ENCODE measurements around the gene ATP6V1B1.

The ATP6V1B1 gene

DNA sequence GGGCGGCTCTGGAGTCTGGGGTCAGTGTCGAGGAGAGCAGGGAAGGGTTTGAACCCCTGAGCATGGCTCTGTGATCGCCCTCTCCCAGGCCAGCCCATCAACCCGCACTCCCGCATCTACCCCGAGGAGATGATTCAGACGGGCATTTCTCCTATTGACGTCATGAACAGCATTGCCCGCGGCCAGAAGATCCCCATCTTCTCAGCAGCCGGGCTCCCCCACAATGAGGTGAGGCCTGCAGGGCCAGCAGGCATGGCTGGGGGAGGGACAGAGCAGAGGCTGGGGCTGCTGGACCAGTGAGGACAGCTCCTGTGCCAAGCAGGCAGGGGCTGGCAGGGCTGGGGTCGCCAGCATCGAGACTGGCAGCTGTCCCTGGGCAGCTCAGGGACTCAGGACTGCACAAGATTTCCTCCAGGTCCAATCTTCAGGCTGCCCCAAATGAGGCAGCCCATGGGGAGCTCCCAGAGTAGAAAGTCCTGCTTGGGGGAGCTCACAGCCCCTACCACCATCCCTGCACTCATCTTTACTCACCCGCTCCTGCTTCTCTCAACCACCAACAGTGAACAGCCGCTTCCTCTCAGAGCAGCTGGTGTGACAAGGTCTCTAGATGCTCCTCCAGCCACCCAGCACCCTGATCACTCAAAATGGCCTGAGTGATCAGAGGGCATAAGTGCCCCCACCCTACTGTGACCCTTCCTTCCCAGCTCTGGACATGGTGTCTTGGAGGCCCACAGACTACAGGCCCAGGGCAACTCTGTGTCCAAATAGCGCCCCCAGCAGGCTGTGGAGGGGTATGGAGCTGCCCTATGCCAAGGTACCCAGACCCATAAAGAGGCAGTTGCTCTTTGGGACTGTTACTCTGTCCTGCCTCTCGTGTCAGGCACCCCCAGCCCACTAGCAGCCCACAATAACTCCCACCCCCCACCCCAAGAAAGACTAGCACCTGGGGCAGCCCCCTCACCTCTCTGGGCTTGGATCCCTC is 24.4 kb downstream of the ATP6V1B1 start:
- TF ChIP-seq, protein P1, sequence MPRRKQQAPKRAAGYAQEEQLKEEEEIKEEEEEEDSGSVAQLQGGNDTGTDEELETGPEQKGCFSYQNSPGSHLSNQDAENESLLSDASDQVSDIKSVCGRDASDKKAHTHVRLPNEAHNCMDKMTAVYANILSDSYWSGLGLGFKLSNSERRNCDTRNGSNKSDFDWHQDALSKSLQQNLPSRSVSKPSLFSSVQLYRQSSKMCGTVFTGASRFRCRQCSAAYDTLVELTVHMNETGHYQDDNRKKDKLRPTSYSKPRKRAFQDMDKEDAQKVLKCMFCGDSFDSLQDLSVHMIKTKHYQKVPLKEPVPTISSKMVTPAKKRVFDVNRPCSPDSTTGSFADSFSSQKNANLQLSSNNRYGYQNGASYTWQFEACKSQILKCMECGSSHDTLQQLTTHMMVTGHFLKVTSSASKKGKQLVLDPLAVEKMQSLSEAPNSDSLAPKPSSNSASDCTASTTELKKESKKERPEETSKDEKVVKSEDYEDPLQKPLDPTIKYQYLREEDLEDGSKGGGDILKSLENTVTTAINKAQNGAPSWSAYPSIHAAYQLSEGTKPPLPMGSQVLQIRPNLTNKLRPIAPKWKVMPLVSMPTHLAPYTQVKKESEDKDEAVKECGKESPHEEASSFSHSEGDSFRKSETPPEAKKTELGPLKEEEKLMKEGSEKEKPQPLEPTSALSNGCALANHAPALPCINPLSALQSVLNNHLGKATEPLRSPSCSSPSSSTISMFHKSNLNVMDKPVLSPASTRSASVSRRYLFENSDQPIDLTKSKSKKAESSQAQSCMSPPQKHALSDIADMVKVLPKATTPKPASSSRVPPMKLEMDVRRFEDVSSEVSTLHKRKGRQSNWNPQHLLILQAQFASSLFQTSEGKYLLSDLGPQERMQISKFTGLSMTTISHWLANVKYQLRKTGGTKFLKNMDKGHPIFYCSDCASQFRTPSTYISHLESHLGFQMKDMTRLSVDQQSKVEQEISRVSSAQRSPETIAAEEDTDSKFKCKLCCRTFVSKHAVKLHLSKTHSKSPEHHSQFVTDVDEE (CRISPR knock-in tag; IDR thresholded peaks at IDR 0.05): no peak
- no peak for TF ChIP-seq PPARA (CRISPR knock-in tag; IDR thresholded peaks at IDR 0.05; ENCODE audit: borderline replicate concordance)
- TF ChIP-seq ZFP3 (CRISPR knock-in tag; IDR thresholded peaks at IDR 0.05): no peak
- TF ChIP-seq, protein P2, sequence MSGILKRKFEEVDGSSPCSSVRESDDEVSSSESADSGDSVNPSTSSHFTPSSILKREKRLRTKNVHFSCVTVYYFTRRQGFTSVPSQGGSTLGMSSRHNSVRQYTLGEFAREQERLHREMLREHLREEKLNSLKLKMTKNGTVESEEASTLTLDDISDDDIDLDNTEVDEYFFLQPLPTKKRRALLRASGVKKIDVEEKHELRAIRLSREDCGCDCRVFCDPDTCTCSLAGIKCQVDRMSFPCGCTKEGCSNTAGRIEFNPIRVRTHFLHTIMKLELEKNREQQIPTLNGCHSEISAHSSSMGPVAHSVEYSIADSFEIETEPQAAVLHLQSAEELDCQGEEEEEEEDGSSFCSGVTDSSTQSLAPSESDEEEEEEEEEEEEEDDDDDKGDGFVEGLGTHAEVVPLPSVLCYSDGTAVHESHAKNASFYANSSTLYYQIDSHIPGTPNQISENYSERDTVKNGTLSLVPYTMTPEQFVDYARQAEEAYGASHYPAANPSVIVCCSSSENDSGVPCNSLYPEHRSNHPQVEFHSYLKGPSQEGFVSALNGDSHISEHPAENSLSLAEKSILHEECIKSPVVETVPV (CRISPR knock-in tag; IDR thresholded peaks at IDR 0.05): no peak
- no peak for TF ChIP-seq ZNF70 (CRISPR knock-in tag; IDR thresholded peaks at IDR 0.05)
- no peak for TF ChIP-seq RARB (CRISPR knock-in tag; IDR thresholded peaks at IDR 0.05)
- no peak for TF ChIP-seq ZNF565 (CRISPR knock-in tag; conservative IDR thresholded peaks at IDR 0.05; ENCODE audit: low read depth)
- TF ChIP-seq ARNTL (CRISPR knock-in tag; IDR thresholded peaks at IDR 0.05; ENCODE audit: borderline replicate concordance, low read depth): no peak
- TF ChIP-seq, protein P3, sequence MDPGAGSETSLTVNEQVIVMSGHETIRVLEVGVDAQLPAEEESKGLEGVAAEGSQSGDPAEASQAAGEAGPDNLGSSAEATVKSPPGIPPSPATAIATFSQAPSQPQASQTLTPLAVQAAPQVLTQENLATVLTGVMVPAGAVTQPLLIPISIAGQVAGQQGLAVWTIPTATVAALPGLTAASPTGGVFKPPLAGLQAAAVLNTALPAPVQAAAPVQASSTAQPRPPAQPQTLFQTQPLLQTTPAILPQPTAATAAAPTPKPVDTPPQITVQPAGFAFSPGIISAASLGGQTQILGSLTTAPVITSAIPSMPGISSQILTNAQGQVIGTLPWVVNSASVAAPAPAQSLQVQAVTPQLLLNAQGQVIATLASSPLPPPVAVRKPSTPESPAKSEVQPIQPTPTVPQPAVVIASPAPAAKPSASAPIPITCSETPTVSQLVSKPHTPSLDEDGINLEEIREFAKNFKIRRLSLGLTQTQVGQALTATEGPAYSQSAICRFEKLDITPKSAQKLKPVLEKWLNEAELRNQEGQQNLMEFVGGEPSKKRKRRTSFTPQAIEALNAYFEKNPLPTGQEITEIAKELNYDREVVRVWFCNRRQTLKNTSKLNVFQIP (CRISPR knock-in tag; IDR thresholded peaks at IDR 0.05; ENCODE audit: borderline replicate concordance, low read depth): no peak
- no peak for TF ChIP-seq ZC3H10 (CRISPR knock-in tag; IDR thresholded peaks at IDR 0.05)
- no peak for TF ChIP-seq GLIS3 (CRISPR knock-in tag; IDR thresholded peaks at IDR 0.05)
- TF ChIP-seq TCF4 (CRISPR knock-in tag; IDR thresholded peaks at IDR 0.05; ENCODE audit: borderline replicate concordance): no peak
- TF ChIP-seq TOX (CRISPR knock-in tag; IDR thresholded peaks at IDR 0.05; ENCODE audit: borderline replicate concordance): no peak
- no peak for ATAC-seq

DNA sequence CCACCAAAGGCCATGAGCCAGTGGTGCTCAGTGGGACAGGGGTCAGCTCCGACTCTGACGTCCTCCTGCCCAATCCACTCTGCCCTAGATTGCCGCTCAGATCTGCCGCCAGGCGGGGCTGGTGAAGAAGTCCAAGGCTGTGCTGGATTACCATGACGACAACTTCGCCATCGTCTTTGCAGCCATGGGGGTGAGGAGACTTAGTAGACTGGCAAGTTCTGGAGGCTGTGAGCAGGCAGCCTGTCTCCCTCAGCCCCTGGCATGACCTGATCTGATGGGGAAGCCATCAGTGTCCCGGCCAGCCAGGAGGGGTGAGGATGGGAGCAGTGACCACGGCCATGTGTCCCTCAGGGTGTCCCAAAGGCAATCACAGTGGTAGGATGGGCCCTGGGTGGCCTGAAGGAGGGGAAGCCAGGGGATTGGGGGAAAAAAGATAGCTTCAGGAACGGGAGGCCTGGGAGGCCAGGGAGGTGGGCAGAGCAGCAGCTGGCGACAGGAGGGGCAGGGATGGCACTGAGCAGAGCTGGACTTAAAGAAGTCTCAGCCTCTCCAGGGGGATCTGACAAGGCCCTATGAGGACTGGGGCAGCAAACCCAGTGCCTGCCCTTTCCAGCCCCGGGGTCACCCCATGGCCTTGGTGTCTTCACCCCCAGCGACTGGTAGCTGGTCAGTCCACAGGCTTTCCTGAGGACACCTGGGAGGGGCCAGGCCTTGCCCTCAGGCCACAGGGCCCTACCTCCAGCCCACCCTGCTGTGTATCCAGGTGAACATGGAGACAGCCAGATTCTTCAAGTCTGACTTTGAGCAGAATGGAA is 25.3 kb downstream of the ATP6V1B1 start:
- no peak for ATAC-seq
- TF ChIP-seq TCF4 (CRISPR knock-in tag; IDR thresholded peaks at IDR 0.05; ENCODE audit: borderline replicate concordance) (no peak), GLIS3 (CRISPR knock-in tag; IDR thresholded peaks at IDR 0.05) (no peak), ESRRG (CRISPR knock-in tag; IDR thresholded peaks at IDR 0.05) (no peak), ZFP3 (CRISPR knock-in tag; IDR thresholded peaks at IDR 0.05) (no peak)

DNA sequence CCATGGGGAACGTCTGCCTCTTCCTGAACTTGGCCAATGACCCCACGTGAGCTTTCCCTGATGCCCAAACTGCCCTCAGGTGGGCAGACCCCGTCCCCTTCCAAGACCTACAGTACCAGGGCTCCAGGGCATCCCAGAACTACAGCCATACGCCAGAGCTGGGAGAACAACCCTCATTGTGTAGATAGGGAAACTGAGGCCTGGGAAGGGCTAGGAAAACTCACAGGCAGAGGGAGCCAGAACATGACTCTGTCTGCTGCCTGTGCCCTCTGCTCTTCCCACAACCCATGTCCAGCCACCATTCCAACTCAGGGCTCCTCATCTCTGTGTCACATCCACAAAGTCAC is 25.9 kb downstream of the ATP6V1B1 start:
- TF ChIP-seq, protein P1 (CRISPR knock-in tag; IDR thresholded peaks at IDR 0.05): no peak
- TF ChIP-seq CSDC2 (CRISPR knock-in tag; IDR thresholded peaks at IDR 0.05) (no peak), TCF4 (CRISPR knock-in tag; IDR thresholded peaks at IDR 0.05; ENCODE audit: borderline replicate concordance) (no peak), TOX (CRISPR knock-in tag; IDR thresholded peaks at IDR 0.05; ENCODE audit: borderline replicate concordance) (no peak), RARB (CRISPR knock-in tag; IDR thresholded peaks at IDR 0.05) (no peak), BACH2 (CRISPR knock-in tag; IDR thresholded peaks at IDR 0.05; ENCODE audit: borderline replicate concordance) (no peak), ARNTL (CRISPR knock-in tag; IDR thresholded peaks at IDR 0.05; ENCODE audit: borderline replicate concordance, low read depth) (no peak), ZFP3 (CRISPR knock-in tag; IDR thresholded peaks at IDR 0.05) (no peak), ESRRG (CRISPR knock-in tag; IDR thresholded peaks at IDR 0.05) (no peak), ZC3H10 (CRISPR knock-in tag; IDR thresholded peaks at IDR 0.05) (no peak)
- TF ChIP-seq, protein P2 (CRISPR knock-in tag; IDR thresholded peaks at IDR 0.05): no peak
- TF ChIP-seq, protein P3 (CRISPR knock-in tag; IDR thresholded peaks at IDR 0.05; ENCODE audit: borderline replicate concordance, low read depth): no peak
- no peak for ATAC-seq
